Erythroblast (primary cell): ENCODE results near the gene SLC29A1.

Source experiments
- GATA1 ChIP-seq: IDR thresholded peaks from 2 replicates; pipeline ENCODE4 v1.6.1; 2011; ENCODE audit warnings: low read depth, mild to moderate bottlenecking, control low read depth, low read length, moderate library complexity
- POLR2A ChIP-seq: IDR thresholded peaks from 2 replicates; pipeline ENCODE4 v1.6.1; 2011; ENCODE audit warnings: mild to moderate bottlenecking, low read length

DNA sequence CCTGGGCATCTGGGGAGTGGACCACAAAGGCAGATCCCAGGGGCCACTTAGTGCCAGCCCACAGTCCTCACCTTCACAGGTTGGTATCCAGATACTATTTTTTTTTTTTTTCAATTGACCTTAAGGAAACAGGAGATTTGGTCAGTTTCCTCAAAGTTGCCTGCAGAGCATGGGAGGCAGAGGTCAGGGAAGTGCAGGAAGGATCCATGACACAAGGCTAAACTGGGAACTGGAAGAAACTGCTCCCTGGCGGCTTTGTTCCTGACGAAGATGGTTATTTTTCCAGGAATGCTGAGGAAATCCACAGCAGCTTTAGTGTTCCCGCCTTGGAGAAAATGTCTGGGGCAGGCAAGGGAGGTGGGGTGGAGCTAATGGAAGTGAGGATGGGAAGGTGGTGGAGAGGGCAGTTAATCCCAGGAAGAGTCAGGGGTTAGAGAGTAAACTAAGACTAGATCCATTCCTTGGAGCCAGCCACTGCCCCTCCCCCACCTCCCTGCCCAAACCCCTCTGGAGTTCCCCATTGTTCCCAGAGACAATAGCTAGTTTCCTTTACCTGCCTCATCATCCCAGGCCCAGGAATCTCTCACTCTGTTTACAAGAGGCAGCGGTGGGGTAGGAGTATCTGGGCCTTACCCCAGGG, 20.9 kb upstream of the SLC29A1 start:
- TF ChIP-seq POLR2A: no peak
- TF ChIP-seq GATA1: no peak
